Suppressor macrophage (primary cell): ENCODE data around the gene ARID1B.

Source experiments
- DNase-seq, 4 experiments: peaks; one replicate each; pipeline ENCODE4 v3.0.0-alpha.2; 2020 to 2022

ARID1B gene

DNA sequence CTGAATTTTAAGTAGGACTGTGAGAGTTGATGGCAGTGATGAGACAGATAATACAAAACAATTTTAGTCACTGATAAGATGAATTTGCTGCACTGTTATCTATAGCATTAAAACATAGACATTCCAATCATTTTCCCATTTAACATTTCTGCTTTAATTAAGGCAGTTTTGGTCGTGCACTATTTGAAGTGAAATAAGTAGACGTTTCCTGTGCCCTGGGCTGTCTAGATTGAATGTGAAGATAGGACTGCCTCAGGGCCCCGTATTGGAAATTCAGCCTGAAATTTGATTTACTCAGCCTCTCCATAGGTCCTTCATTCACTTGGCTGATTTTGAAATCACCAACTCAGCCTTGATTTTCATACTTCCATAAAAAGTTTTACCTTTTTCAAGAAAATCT lies 48.3 kb downstream of the ARID1B start:
- DNase-seq = no peak

DNA sequence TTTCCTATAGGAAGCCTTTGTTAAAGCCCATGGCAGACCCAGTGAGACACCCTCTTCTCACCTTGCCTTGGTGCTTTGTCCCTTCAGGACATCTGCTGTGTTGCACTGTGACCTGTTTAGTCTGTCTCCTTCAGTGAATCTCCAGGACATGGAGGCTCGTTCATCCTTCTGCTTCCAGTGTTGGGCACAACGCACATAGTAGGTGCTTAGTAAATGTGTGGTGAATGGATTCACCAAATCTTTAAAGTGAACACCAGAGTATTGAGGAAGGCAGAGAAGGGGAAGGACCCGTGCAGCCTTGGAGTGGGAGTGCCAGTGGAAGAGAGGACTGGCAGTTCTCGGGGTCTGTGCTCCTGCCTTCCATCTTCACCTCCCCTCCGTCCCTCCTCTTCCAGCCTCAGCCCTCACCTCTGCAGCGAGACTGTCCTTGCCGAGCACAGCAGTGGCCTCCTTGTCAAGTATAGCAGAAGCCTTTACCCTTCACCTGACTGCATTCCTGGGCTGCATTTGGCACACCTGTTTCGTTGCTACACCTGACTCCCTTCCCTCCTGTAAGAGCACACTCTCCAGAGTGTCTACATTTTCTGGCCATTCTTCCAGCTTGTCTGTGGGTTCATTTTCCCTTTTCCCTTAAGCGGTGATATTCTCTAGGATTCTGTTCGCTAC lies 49.2 kb downstream of the ARID1B start:
- DNase-seq = no peak

DNA sequence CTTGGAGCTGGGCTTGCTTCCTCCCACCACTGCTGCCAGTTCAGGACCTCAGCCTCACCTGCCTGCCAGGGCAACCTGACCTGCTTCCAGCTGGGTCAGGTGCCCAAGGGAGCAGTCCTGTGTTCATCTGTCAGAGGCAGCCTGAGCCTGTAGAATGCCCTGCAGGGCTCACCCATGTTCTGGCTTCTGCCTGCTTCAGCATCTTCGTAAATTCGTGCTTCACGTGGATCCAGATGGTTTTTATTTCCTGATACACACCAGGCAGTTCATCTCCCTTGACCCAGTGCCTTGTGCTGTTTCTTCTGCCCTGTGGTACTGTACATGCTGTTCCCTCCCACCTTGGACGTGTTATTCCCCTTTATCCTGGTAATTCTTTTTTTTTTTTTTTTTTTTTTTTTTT lies 50.2 kb downstream of the ARID1B start:
- no peak for DNase-seq

DNA sequence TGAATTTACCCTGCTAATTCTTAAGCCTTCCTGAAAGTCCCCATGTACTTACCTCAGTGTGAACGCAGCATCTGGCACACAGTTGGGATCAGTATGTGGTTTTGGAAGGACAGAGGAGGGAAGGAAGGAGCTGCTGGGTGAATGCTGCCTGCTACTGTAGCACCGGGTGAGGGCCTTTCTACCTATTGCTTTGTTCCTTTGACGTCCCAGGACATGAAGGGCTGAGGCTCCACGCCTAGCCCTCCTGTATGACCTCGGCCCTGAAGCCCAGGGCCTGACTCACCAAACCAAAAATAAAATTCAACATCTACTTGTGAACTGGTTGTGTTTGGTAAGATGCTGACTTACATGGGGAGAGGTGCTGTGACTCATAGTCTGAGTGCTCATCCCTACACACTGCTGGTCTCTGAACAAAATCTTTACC lies 51.1 kb downstream of the ARID1B start:
- peak; percentile 61 to 84 (median 68) for DNase-seq

DNA sequence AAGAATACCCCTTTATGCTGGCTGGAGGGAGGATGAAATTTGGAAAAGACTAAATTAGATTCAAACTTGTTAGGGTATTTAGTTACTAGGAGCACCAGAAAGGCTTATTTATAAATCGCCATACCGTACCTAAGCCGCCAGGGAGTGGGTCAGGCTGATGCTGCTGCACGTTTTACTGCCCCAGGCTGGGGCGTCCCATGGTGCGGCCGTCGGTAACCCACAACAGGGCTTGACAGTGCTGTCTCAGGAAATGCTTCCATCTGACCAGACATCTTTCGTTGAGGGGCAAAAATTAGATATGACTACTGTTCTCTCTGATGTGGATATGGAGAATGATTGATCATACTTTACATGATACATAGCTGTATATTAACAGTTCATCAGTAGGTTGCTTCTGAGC lies 52.9 kb downstream of the ARID1B start:
- no peak for DNase-seq

GRCh38 chr6:156832231-156832647 lies 55.1 kb downstream of the ARID1B start:
- DNase-seq = peak in 1 of 4 experiments; percentile 37

- no peak for DNase-seq
Measured at GRCh38 chr6:156832669-156833068, 55.5 kb downstream of the ARID1B start.

- DNase-seq = no peak
Measured at GRCh38 chr6:156833755-156834154, 56.6 kb downstream of the ARID1B start.

DNA sequence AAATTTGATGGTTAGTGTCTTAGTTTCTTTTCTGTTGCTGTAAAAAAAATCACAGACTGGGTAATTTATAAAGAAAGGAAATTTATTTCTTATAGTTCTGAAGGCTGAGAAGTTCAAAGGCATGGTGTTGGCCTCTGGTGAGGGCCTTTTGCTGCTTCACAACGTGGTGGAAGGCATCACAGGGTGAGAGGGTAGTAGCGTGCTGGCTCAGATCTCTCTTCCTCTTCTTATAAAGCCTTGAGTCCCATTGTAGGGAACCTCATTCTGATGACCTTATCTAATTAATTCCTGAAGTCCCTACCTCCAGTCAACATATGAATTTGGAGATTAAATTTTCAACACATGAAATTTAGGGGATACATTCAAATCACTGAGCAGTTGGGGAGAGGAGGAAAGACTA lies 62.0 kb downstream of the ARID1B start:
- DNase-seq = peak in 3 of 4 experiments; percentile 29 to 54 (median 42)

- no peak for DNase-seq
Measured at GRCh38 chr6:156839591-156840001, 62.4 kb downstream of the ARID1B start.

GRCh38 chr6:156840136-156840535 lies 63.0 kb downstream of the ARID1B start:
- peak in 1 of 4 experiments; percentile 31 for DNase-seq

GRCh38 chr6:156840606-156841005 lies 63.4 kb downstream of the ARID1B start:
- DNase-seq = peak in 1 of 4 experiments; percentile 27

GRCh38 chr6:156841508-156841907 lies 64.3 kb downstream of the ARID1B start:
- DNase-seq = no peak

GRCh38 chr6:156842598-156843250 lies 65.5 kb downstream of the ARID1B start:
- DNase-seq = no peak

GRCh38 chr6:156844089-156844488 lies 66.9 kb downstream of the ARID1B start:
- no peak for DNase-seq

GRCh38 chr6:156845454-156846155 lies 68.4 kb downstream of the ARID1B start:
- DNase-seq = no peak

DNA sequence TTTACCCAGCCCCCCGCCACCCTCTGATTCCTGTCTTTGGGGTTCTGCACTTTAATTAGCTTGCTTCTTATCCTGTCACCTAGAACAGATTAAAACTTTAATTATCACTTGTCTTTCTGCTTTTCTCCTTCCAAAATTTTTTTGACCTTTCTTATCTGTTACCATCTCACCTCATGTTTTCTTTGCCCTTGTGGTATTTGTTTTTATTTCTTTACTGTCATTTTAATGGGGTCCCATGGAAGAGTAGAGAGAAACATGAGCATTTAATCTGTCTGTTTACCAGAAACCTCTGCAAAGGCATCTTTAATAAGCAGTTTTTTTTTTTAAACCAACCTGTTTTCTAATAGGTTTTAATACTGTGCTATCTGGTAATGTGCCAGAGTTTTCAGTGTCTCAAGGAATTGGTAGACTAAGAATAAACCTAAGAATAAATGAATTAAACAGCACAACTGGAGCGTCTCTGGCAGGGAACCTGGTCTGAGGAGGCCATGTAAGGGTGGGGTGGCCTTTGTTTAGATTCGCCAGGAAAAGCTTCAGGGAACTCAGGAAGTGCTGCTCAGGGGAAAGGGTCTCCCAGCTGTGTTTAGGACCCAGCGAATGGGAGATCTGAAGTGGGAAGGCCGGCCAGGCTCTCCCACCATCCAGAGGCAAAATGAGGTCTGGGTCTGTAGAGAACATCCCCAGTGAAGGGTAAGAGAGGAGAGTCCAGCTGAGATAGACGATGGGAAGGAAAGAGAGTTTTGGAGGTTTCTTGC lies 69.8 kb downstream of the ARID1B start:
- no peak for DNase-seq

DNA sequence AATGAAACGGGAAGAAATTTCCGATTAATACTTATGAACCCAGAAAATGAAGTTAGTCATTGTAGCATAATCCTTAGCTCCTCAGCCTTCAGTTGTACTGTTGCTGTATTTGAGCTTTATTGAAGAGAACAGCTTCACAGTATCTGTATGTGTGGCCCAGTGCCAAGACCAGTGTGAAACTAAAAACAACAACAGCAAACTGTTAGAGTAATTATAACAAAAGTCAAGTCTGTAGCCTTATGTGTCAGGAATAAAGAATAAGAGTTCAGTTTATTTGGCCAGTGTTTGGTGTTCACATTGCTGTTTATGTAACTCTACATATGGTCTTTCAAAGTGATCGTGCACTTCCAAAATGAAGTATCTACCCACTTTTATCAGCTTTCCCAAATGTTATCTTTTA lies 70.9 kb downstream of the ARID1B start:
- DNase-seq = no peak

GRCh38 chr6:156848533-156848932 lies 71.4 kb downstream of the ARID1B start:
- no peak for DNase-seq

GRCh38 chr6:156849806-156850205 lies 72.6 kb downstream of the ARID1B start:
- no peak for DNase-seq

DNA sequence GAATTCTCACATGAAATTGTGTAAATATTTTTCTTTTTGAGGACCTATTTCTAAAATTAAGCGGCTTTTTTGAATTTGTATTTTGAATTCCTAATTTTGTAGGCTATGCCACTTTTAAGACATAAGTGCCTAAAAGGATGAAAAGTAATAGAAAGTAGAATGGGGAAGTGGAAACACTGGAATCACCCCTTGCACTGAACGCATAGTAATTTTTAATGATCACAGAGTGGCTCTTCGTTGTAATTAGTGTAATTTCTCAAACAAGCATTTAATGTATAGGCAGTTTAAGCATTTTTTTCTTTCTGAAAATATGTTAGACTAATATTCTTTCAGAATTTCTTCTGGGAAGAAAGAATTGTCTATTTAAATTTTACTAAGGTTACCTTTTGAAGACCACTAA lies 73.2 kb downstream of the ARID1B start:
- DNase-seq = no peak

GRCh38 chr6:156851454-156851921 lies 74.3 kb downstream of the ARID1B start:
- DNase-seq = no peak
